Fibroblast of pulmonary artery (primary cell): ENCODE data around the gene OR7C1.

Experiments
- DNase-seq: peaks from one replicate; pipeline ENCODE4 v3.0.0-alpha.2; 2010; ENCODE audit warnings: low read depth
- H3K4me3 ChIP-seq: replicated peaks from 2 replicates; pipeline ENCODE4 v1.5.1; 2011; ENCODE audit warnings: low read depth, mild to moderate bottlenecking, control low read depth, low read length, moderate library complexity
- TF ChIP-seq, protein P1 (sequence below): IDR thresholded peaks from 2 replicates; pipeline ENCODE4 v1.5.1; 2011; ENCODE audit warnings: mild to moderate bottlenecking, control low read depth, low read length, inconsistent platforms; ENCODE audit errors: missing control alignments

The OR7C1 gene

DNA sequence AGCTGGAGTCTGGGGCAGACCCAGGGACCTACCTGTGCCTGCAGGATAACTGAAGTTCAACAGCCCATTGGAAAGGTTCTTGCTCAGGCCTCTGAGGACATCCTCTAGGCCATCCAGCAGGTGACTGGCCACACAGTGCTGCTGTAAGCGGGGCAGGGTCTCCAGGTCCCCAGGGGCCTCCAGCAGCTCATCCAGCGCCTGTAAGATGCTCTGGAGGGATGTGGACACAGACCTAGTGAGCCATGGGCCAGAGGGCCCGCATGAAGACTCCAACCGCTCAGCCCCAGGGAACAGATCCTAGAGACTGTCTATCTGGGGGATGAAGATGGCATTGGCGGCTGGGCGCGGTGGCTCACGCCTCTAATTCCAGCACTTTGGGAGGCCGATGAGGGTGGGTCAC is 70.6 kb downstream of the OR7C1 start:
- H3K4me3 ChIP-seq: no peak overlapping the region

GRCh38 chr19:14763497-14764145 is 71.4 kb downstream of the OR7C1 start:
- DNase-seq: no peak
- no peak overlapping the region for H3K4me3 ChIP-seq
- TF ChIP-seq, protein P1, sequence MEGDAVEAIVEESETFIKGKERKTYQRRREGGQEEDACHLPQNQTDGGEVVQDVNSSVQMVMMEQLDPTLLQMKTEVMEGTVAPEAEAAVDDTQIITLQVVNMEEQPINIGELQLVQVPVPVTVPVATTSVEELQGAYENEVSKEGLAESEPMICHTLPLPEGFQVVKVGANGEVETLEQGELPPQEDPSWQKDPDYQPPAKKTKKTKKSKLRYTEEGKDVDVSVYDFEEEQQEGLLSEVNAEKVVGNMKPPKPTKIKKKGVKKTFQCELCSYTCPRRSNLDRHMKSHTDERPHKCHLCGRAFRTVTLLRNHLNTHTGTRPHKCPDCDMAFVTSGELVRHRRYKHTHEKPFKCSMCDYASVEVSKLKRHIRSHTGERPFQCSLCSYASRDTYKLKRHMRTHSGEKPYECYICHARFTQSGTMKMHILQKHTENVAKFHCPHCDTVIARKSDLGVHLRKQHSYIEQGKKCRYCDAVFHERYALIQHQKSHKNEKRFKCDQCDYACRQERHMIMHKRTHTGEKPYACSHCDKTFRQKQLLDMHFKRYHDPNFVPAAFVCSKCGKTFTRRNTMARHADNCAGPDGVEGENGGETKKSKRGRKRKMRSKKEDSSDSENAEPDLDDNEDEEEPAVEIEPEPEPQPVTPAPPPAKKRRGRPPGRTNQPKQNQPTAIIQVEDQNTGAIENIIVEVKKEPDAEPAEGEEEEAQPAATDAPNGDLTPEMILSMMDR: no peak

More for the DNA sequence above, 70.6 kb downstream of the OR7C1 start:
- DNase-seq: no peak
- TF ChIP-seq, protein P1: no peak

- DNase-seq: no peak
- no peak overlapping the region for H3K4me3 ChIP-seq
- TF ChIP-seq, protein P1: no peak
Measured at GRCh38 chr19:14762111-14762510, 72.9 kb downstream of the OR7C1 start.

- H3K4me3 ChIP-seq: no peak overlapping the region
- no peak for DNase-seq
- TF ChIP-seq, protein P1: no peak
Measured at GRCh38 chr19:14761607-14762006, 73.4 kb downstream of the OR7C1 start.

DNA sequence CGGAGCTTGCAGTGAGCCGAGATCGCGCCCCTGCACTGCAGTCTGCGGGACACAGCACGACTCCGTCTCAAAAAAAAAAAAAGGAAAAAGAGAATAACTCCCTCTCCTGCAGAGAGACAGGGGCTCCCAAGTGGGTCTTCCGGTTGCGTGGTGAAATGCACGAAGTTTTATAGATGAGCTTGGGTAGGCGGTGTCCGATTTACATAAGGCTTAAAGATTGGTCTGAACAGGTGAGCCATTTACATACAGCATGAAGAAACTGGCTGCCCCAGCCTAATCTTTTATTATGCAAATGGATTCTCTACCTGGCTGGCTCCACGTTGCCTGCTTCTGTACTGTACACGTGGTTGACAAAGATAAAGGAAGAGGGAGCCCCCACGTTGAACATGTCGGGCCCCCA is 76.2 kb downstream of the OR7C1 start:
- TF ChIP-seq, protein P1: no peak
- H3K4me3 ChIP-seq: no peak overlapping the region
- DNase-seq: no peak

DNA sequence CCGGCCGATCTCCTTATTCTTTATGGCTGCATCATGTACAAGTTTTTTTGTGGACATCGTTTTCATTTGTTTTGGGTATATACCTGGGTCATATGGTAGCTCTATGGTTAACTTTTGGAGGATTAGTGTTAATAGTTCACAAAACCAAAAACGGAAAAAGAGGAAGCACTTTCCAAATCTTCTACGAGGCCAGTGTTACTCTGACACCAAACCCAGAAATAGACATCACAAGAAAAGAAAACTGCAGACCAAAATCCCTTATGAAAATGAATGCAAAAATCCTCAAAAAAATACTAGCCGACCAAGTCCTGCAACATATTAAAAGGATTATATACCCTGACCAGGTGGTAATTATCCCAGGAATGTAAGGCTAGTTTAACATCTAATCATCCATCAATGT is 86.4 kb downstream of the OR7C1 start:
- DNase-seq: no peak
- H3K4me3 ChIP-seq: no peak overlapping the region
- TF ChIP-seq, protein P1: no peak
